B cell (primary cell): ENCODE data around the gene TMEM170B. TPM values are rescaled to one million over a fixed set of nuclear protein-coding genes. Genes with fewer than 3 reads are reported as not detected.

Experiments used
- ATAC-seq: fragments of 200-7000 bp; cut with Tn5 transposase; one replicate; pipeline ENCODE4 v1.10.0; 2021; ENCODE audit warnings: low read depth, mild to moderate bottlenecking, moderate number of reproducible peaks, moderate library complexity
- CTCF ChIA-PET: fragments of 350-600 bp; sonication (Branson Sonifier 250); formaldehyde crosslinking; loops from one replicate; lab custom pipeline; 2021; ENCODE audit warnings: antibody characterized with exemption, inconsistent platforms; lab: Charles Lee
- POLR2A ChIA-PET: fragments of 350-600 bp; sonication (Branson Sonifier 250); formaldehyde crosslinking; loops from one replicate; lab custom pipeline; 2021; ENCODE audit warnings: antibody characterized with exemption; lab: Charles Lee
- DNase-seq: peaks from one replicate; pipeline ENCODE4 v3.0.0; 2013
- H2AFZ ChIP-seq: 2 replicates; pipeline ENCODE4 v1.6.1; 2012; ENCODE audit warnings: mild to moderate bottlenecking, low read depth, low read length; ENCODE audit not compliant: insufficient read depth, poor library complexity, severe bottlenecking
- H3K27ac ChIP-seq, 2 donors: 1 replicate in 1 of 2; 2 replicates in 1 of 2; pipeline ENCODE4 v1.5.1; 2012 to 2013; ENCODE audit warnings: low read length in 2 of 2, mild to moderate bottlenecking in 2 of 2, moderate library complexity in 1 of 2
- H3K27me3 ChIP-seq, 4 experiments: fragments of 200-600 bp in 1 of 4; sonication (generic) in 1 of 4; replicated peaks in 1 of 4; 1 replicate in 2 of 4; 2 replicates in 2 of 4; pipeline versions ENCODE4 v1.6.1 to v1.7.0; 2013 to 2016; ENCODE audit warnings: low read length in 3 of 4, mild to moderate bottlenecking in 2 of 4, mixed read lengths in 1 of 4, moderate library complexity in 1 of 4; ENCODE audit not compliant: insufficient read depth in 4 of 4, control insufficient read depth in 3 of 4; ENCODE audit errors: control extremely low read depth in 1 of 4
- H3K36me3 ChIP-seq, 2 experiments: replicated peaks in 1 of 2; 1 replicate in 1 of 2; 2 replicates in 1 of 2; pipeline versions ENCODE4 v1.6.1 to v1.7.1; 2013; ENCODE audit warnings: low read length in 1 of 2; ENCODE audit not compliant: insufficient read depth in 2 of 2, control insufficient read depth in 1 of 2; ENCODE audit errors: control extremely low read depth in 1 of 2, extremely low read depth in 1 of 2
- H3K4me1 ChIP-seq, 2 donors: fragments of 200-600 bp in 1 of 2; sonication (generic) in 1 of 2; 1 replicate in 1 of 2; 2 replicates in 1 of 2; pipeline versions ENCODE4 v1.5.1 to v1.6.1; 2013 to 2017; ENCODE audit warnings: low read length in 2 of 2; ENCODE audit not compliant: control insufficient read depth in 2 of 2, insufficient read depth in 2 of 2
- H3K4me2 ChIP-seq: replicated peaks from 2 replicates; pipeline ENCODE3; 2012; ENCODE audit warnings: mild to moderate bottlenecking, low read depth, low read length; ENCODE audit not compliant: poor library complexity, severe bottlenecking
- H3K4me3 ChIP-seq, 5 experiments: fragments of 200-600 bp in 1 of 5; sonication (generic) in 1 of 5; 1 replicate in 3 of 5; 2 replicates in 2 of 5; pipeline versions ENCODE4 v1.5.1 to v1.7.0; 2011 to 2016; ENCODE audit warnings: low read length in 4 of 5, mild to moderate bottlenecking in 4 of 5, low read depth in 2 of 5, control low read depth in 1 of 5, moderate library complexity in 1 of 5; ENCODE audit not compliant: insufficient read depth in 1 of 5; ENCODE audit errors: control extremely low read depth in 1 of 5, extremely low read depth in 1 of 5
- H3K79me2 ChIP-seq: fragments of 200-600 bp; sonication (generic); one replicate; pipeline ENCODE4 v1.6.0; 2016; ENCODE audit warnings: low read length; ENCODE audit not compliant: control insufficient read depth, insufficient read depth
- H3K9ac ChIP-seq: fragments of 200-600 bp; sonication (generic); 2 replicates; pipeline ENCODE4 v1.6.1; 2017; ENCODE audit warnings: mild to moderate bottlenecking, low read length, moderate library complexity
- H3K9me3 ChIP-seq, 3 donors: one replicate each; pipeline versions ENCODE4 v1.6.1 to v1.7.1; 2013; ENCODE audit warnings: low read length in 2 of 3; ENCODE audit not compliant: control insufficient read depth in 2 of 3, insufficient read depth in 1 of 3; ENCODE audit errors: control extremely low read depth in 1 of 3
- H4K20me1 ChIP-seq: 2 replicates; pipeline ENCODE4 v1.6.0; 2012; ENCODE audit warnings: mild to moderate bottlenecking, low read length; ENCODE audit not compliant: insufficient read depth, control insufficient read depth, poor library complexity, severe bottlenecking
- H3K27ac Mint-ChIP-seq: one replicate; pipeline ENCODE4 v1.8.0; 2021; ENCODE audit warnings: mixed read lengths
- H3K27me3 Mint-ChIP-seq: one replicate; pipeline ENCODE4 v1.8.0; 2021; ENCODE audit warnings: mixed read lengths
- H3K4me1 Mint-ChIP-seq: one replicate; pipeline ENCODE4 v1.8.0; 2021; ENCODE audit warnings: mixed read lengths
- H3K4me3 Mint-ChIP-seq: one replicate; pipeline ENCODE4 v1.8.0; 2021; ENCODE audit warnings: mixed read lengths
- H3K9me3 Mint-ChIP-seq: one replicate; pipeline ENCODE4 v1.8.0; 2022; ENCODE audit warnings: mixed read lengths; ENCODE audit not compliant: insufficient read depth
- CTCF ChIP-seq: fragments of 200-600 bp; IDR thresholded peaks from one replicate; pipeline ENCODE4 v1.8.0; 2022; ENCODE audit warnings: antibody characterized with exemption, mild to moderate bottlenecking
- EZH2 ChIP-seq: IDR thresholded peaks from 2 replicates; pipeline ENCODE4 v1.6.1; 2012; ENCODE audit warnings: borderline replicate concordance, low read depth, mild to moderate bottlenecking, moderate library complexity, low read length; ENCODE audit not compliant: insufficient read depth, poor library complexity, severe bottlenecking
- WGBS: methylation state at CpG from one replicate; pipeline ENCODE4 v1.1.5; 2013; ENCODE audit warnings: missing lambda C conversion rate; ENCODE audit not compliant: insufficient coverage; 5-methylcytosine and 5-hydroxymethylcytosine counted together
- intact Hi-C: fragments of 100-400 bp; cut with micrococcal nuclease; formaldehyde crosslinking; loops from one replicate; pipeline ENCODE4 v1.10.0; 2022
- polyA plus RNA-seq: library from polyadenylated mRNA; depleted of rRNA; stranded (reverse); fragments of >200 nt; gene quantifications from 2 replicates; pipeline ENCODE4 v1.2.3, GENCODE V29; 2012
- total RNA-seq, 2 donors: library from RNA; stranded (reverse); fragments of 120-200 nt in 1 of 2; gene quantifications; 1 replicate in 1 of 2; 2 replicates in 1 of 2; pipeline versions ENCODE4 v1.2.3 to v1.2.4, GENCODE V29; 2013 to 2022

The TMEM170B gene
- total and polyA plus RNA-seq, 2 donors (not counting 1 experiment from before 2014, with no cell fraction given), result 0.64 to 3.4 TPM

- no peak for DNase-seq
- no peak overlapping the region for H3K27ac ChIP-seq
- H3K27me3 Mint-ChIP-seq, result no peaks in the 10 kb centered on the region
- no peaks in the 10 kb centered on the region for H3K4me1 Mint-ChIP-seq
- TF ChIP-seq CTCF (no peak), EZH2 (no peak)
- no peak overlapping the region for H3K27ac Mint-ChIP-seq
- H3K4me1 ChIP-seq, result no peaks in the 10 kb centered on the region
- ATAC-seq, result no peak
- H3K36me3 ChIP-seq, result no peaks in the 10 kb centered on the region
- H3K27me3 ChIP-seq, result no peaks in the 10 kb centered on the region
- no peaks in the 10 kb centered on the region for H3K9me3 ChIP-seq
- H4K20me1 ChIP-seq, result no peaks in the 10 kb centered on the region
- no peak overlapping the region for H3K4me3 ChIP-seq
- ChIA-PET POLR2A (no interaction called here), CTCF (no interaction called here)
- H3K79me2 ChIP-seq, result peaks cover under 1% of the 10 kb centered on the region
- no peaks in the 10 kb centered on the region for H3K9me3 Mint-ChIP-seq
- H3K4me2 ChIP-seq, result no peak overlapping the region
- H3K9ac ChIP-seq, result no peak overlapping the region
- no peak overlapping the region for H2AFZ ChIP-seq
- H3K4me3 Mint-ChIP-seq, result no peak overlapping the region
- intact Hi-C loops, result no loop called here
- WGBS, result no CpG with 5 or more reads among the region's 3 CpGs
Observed at GRCh38 chr6:11563793-11564192, 26.2 kb downstream of the TMEM170B start.

- H3K27ac ChIP-seq, result no peak overlapping the region
- no peak overlapping the region for H2AFZ ChIP-seq
- Mint-ChIP-seq H3K27me3 (no peaks in the 10 kb centered on the region), H3K9me3 (no peaks in the 10 kb centered on the region), H3K4me3 (no peak overlapping the region), H3K4me1 (no peaks in the 10 kb centered on the region), H3K27ac (no peak overlapping the region)
- 97% methylated on average over 7 of the region's 8 CpGs for WGBS
- no peak overlapping the region for H3K4me2 ChIP-seq
- no peak overlapping the region for H3K4me3 ChIP-seq
- no peak for TF ChIP-seq EZH2
- no peak for TF ChIP-seq CTCF
- H3K4me1 ChIP-seq, result no peaks in the 10 kb centered on the region
- H3K27me3 ChIP-seq, result no peaks in the 10 kb centered on the region
- DNase-seq (no peak), ATAC-seq (no peak)
- no peaks in the 10 kb centered on the region for H3K36me3 ChIP-seq
- intact Hi-C loops, result loop anchor here (5.0 kb wide), 1 partner anchor 54 kb away; no protein-coding TSS in a partner anchor
- no peaks in the 10 kb centered on the region for H3K9me3 ChIP-seq
- CTCF ChIA-PET, result interaction anchor here (1.0 kb wide), 1 partner anchor 9 kb away, joined by 6 read pairs; no protein-coding TSS in a partner anchor
- no peak overlapping the region for H3K9ac ChIP-seq
- POLR2A ChIA-PET, result no interaction called here
- no peaks in the 10 kb centered on the region for H3K79me2 ChIP-seq
- no peaks in the 10 kb centered on the region for H4K20me1 ChIP-seq
Observed at GRCh38 chr6:11566609-11567008, 29.1 kb downstream of the TMEM170B start.
